Keratinocyte (primary cell): ENCODE data around the gene ZNF148. TPM values are rescaled to one million over a fixed set of nuclear protein-coding genes. Genes with fewer than 3 reads are reported as not detected.

Experiments used
- DNase-seq: peaks from one replicate; pipeline ENCODE4 v3.0.0-alpha.2; 2011; ENCODE audit warnings: low read depth, missing footprints, low spot score
- FAIRE-seq: peaks from 2 replicates; lab custom pipeline; 2011; peaks lifted over from hg19 to GRCh38; lab: Jason Lieb, UNC
- H2AFZ ChIP-seq: 2 replicates; pipeline ENCODE4 v1.6.0; 2012; ENCODE audit warnings: low read length, control low read depth, inconsistent platforms; ENCODE audit not compliant: control insufficient read depth
- H3K27ac ChIP-seq: 2 replicates; pipeline ENCODE4 v1.5.1; 2011; ENCODE audit warnings: low read length; ENCODE audit not compliant: control insufficient read depth, insufficient read depth
- H3K27me3 ChIP-seq: 3 replicates; pipeline ENCODE4 v1.6.0; 2011; ENCODE audit warnings: low read length; ENCODE audit not compliant: control insufficient read depth, insufficient read depth; ENCODE audit errors: extremely low read depth
- H3K36me3 ChIP-seq, 2 experiments: 2 replicates in 1 of 2; 3 replicates in 1 of 2; pipeline ENCODE4 v1.5.1; 2011; ENCODE audit warnings: low read length in 2 of 2, mild to moderate bottlenecking in 1 of 2; ENCODE audit not compliant: control insufficient read depth in 2 of 2, insufficient read depth in 2 of 2; ENCODE audit errors: extremely low read depth in 1 of 2
- H3K4me1 ChIP-seq: 3 replicates; pipeline ENCODE4 v1.5.1; 2011; ENCODE audit warnings: low read length; ENCODE audit not compliant: control insufficient read depth, insufficient read depth; ENCODE audit errors: extremely low read depth
- H3K4me2 ChIP-seq: 3 replicates; pipeline ENCODE4 v1.6.0; 2011; ENCODE audit warnings: low read depth, low read length; ENCODE audit not compliant: control insufficient read depth, insufficient read depth; ENCODE audit errors: extremely low read depth
- H3K4me3 ChIP-seq, 3 experiments: fragments of 200-600 bp in 1 of 3; sonication (generic) in 1 of 3; 2 replicates in 2 of 3; 3 replicates in 1 of 3; pipeline ENCODE4 v1.5.1; 2011 to 2016; ENCODE audit warnings: low read length in 3 of 3, mild to moderate bottlenecking in 3 of 3, control low read depth in 2 of 3, inconsistent platforms in 1 of 3, low read depth in 1 of 3, mixed read lengths in 1 of 3, mixed run types in 1 of 3, moderate library complexity in 1 of 3; ENCODE audit not compliant: control insufficient read depth in 2 of 3, insufficient read depth in 2 of 3; ENCODE audit errors: extremely low read depth in 1 of 3
- H3K79me2 ChIP-seq: 2 replicates; pipeline ENCODE4 v1.6.0; 2012; ENCODE audit warnings: low read length; ENCODE audit not compliant: control insufficient read depth, insufficient read depth
- H3K9ac ChIP-seq: 3 replicates; pipeline ENCODE4 v1.6.0; 2011; ENCODE audit warnings: low read length; ENCODE audit not compliant: control insufficient read depth, insufficient read depth; ENCODE audit errors: extremely low read depth
- H3K9me1 ChIP-seq: 3 replicates; pipeline ENCODE4 v1.6.0; 2011; ENCODE audit warnings: low read length; ENCODE audit not compliant: control insufficient read depth, insufficient read depth; ENCODE audit errors: extremely low read depth
- H3K9me3 ChIP-seq: 2 replicates; pipeline ENCODE4 v1.5.1; 2012; ENCODE audit warnings: low read depth, low read length; ENCODE audit not compliant: control insufficient read depth
- H4K20me1 ChIP-seq: 3 replicates; pipeline ENCODE4 v1.6.0; 2011; ENCODE audit warnings: low read length; ENCODE audit not compliant: control insufficient read depth, insufficient read depth; ENCODE audit errors: extremely low read depth
- CTCF ChIP-seq, 3 experiments: IDR thresholded peaks in 1 of 3; conservative IDR thresholded peaks in 1 of 3; optimal IDR thresholded peaks in 1 of 3; 2 replicates in 2 of 3; 3 replicates in 1 of 3; pipeline versions ENCODE3 to v1.5.1; 2011; ENCODE audit warnings: low read length in 3 of 3, mild to moderate bottlenecking in 3 of 3, moderate library complexity in 2 of 3, control low read depth in 1 of 3, inconsistent platforms in 1 of 3; ENCODE audit not compliant: insufficient read depth in 2 of 3; ENCODE audit errors: extremely low read depth in 1 of 3
- EZH2 ChIP-seq: IDR thresholded peaks from one replicate; pipeline ENCODE4 v1.6.1; 2012; ENCODE audit warnings: inconsistent platforms, mild to moderate bottlenecking, low read length, moderate library complexity
- dilution Hi-C: fragments of 300-500 bp; cut with MboI; formaldehyde crosslinking; loops from one replicate; pipeline ENCODE4 v1.7.0; 2020; ENCODE audit warnings: low sequenced_read_pairs; ENCODE audit not compliant: extremely low pct_ligation_motif_present
- polyA plus RNA-seq, 5 experiments: library from polyadenylated mRNA; depleted of rRNA in 3 of 5; stranded (reverse) in 3 of 5; stranded (forward) in 1 of 5; unstranded in 1 of 5; fragments of >200 nt; gene quantifications; 1 replicate in 1 of 5; 2 replicates in 3 of 5; 3 replicates in 1 of 5; pipeline versions ENCODE4 v1.2.1 to v1.2.3, GENCODE V29; 2011 to 2012; ENCODE audit warnings: missing spikeins in 2 of 5, low read depth in 1 of 5, low replicate concordance in 1 of 5

The ZNF148 gene
- polyA plus RNA-seq, 1 donor (not counting 4 experiments of a cell fraction or from before 2014, with no cell fraction given), result 21.4 TPM

- H3K27me3 ChIP-seq, result no peaks in the 10 kb centered on the region
- H3K4me3 ChIP-seq, result no peak overlapping the region
- H4K20me1 ChIP-seq, result no peaks in the 10 kb centered on the region
- dilution Hi-C loops, result no loop called here
- DNase-seq (no peak), FAIRE-seq (no peak)
- no peak for TF ChIP-seq EZH2
- TF ChIP-seq CTCF (optimal IDR thresholded peaks at IDR 0.05 in 1 of 3, IDR thresholded peaks at IDR 0.05 in 1 of 3, conservative IDR thresholded peaks at IDR 0.05 in 1 of 3; ENCODE audit: extremely low read depth in 1 of 3, insufficient read depth in 2 of 3, low read length in 3 of 3), result no peak
- no peak overlapping the region for H3K4me2 ChIP-seq
- H3K9me3 ChIP-seq, result no peaks in the 10 kb centered on the region
- no peak overlapping the region for H3K9ac ChIP-seq
- no peaks in the 10 kb centered on the region for H3K4me1 ChIP-seq
- no peak overlapping the region for H2AFZ ChIP-seq
- H3K36me3 ChIP-seq, result peaks cover 0 to 3% of the 10 kb centered on the region in 2 experiments
- no peak overlapping the region for H3K27ac ChIP-seq
- H3K9me1 ChIP-seq, result no peaks in the 10 kb centered on the region
- H3K79me2 ChIP-seq, result no peaks in the 10 kb centered on the region
These were observed 114.1 kb downstream of the ZNF148 start for GRCh38 chr3:125261031-125261430.

- dilution Hi-C loops, result no loop called here
- FAIRE-seq (peak; percentile 26), DNase-seq (no peak)
- Histone ChIP-seq H4K20me1 (no peaks in the 10 kb centered on the region), H2AFZ (no peak overlapping the region), H3K9ac (no peak overlapping the region), H3K27ac (no peak overlapping the region), H3K9me3 (no peaks in the 10 kb centered on the region), H3K27me3 (no peaks in the 10 kb centered on the region), H3K4me2 (no peak overlapping the region), H3K4me3 (no peak overlapping the region), H3K4me1 (no peaks in the 10 kb centered on the region), H3K9me1 (no peaks in the 10 kb centered on the region), H3K36me3 (peaks cover 0 to 3% of the 10 kb centered on the region in 2 experiments), H3K79me2 (no peaks in the 10 kb centered on the region)
- no peak for TF ChIP-seq EZH2
- no peak for TF ChIP-seq CTCF (optimal IDR thresholded peaks at IDR 0.05 in 1 of 3, IDR thresholded peaks at IDR 0.05 in 1 of 3, conservative IDR thresholded peaks at IDR 0.05 in 1 of 3; ENCODE audit: extremely low read depth in 1 of 3, insufficient read depth in 2 of 3, low read length in 3 of 3)
These were observed 115.0 kb downstream of the ZNF148 start for GRCh38 chr3:125260158-125260557.
